GM12801 (cell line): ENCODE results near the gene PPP1R36.

Source experiments
- TF ChIP-seq, protein P1 (sequence below): IDR thresholded peaks from one replicate; pipeline ENCODE4 v1.5.1; 2011; ENCODE audit warnings: control low read depth; ENCODE audit not compliant: insufficient read length; ENCODE audit errors: extremely low read depth

Gene PPP1R36

DNA sequence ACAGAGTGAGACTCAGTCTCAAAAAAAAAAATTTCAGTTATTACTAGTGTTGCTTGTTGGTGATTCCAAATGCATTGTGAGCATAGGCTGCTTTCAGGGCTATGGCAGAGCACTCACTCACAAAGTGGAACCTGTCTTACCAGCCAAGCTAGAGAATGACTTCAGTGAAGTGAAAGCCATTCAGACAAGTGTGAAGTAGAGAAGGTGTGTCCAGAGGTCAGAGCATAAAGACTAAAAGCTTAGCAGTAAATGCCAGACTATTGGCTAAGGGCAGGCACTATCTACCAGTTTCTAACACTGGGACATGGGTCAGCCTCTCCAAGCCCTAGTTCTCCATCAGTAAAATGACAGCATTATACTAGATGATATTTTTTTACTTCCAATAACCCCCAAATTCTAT is 12.7 kb downstream of the PPP1R36 start:
- TF ChIP-seq, protein P1, sequence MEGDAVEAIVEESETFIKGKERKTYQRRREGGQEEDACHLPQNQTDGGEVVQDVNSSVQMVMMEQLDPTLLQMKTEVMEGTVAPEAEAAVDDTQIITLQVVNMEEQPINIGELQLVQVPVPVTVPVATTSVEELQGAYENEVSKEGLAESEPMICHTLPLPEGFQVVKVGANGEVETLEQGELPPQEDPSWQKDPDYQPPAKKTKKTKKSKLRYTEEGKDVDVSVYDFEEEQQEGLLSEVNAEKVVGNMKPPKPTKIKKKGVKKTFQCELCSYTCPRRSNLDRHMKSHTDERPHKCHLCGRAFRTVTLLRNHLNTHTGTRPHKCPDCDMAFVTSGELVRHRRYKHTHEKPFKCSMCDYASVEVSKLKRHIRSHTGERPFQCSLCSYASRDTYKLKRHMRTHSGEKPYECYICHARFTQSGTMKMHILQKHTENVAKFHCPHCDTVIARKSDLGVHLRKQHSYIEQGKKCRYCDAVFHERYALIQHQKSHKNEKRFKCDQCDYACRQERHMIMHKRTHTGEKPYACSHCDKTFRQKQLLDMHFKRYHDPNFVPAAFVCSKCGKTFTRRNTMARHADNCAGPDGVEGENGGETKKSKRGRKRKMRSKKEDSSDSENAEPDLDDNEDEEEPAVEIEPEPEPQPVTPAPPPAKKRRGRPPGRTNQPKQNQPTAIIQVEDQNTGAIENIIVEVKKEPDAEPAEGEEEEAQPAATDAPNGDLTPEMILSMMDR, result no peak

GRCh38 chr14:64563696-64564095 is 13.9 kb downstream of the PPP1R36 start:
- TF ChIP-seq, protein P1, result no peak

DNA sequence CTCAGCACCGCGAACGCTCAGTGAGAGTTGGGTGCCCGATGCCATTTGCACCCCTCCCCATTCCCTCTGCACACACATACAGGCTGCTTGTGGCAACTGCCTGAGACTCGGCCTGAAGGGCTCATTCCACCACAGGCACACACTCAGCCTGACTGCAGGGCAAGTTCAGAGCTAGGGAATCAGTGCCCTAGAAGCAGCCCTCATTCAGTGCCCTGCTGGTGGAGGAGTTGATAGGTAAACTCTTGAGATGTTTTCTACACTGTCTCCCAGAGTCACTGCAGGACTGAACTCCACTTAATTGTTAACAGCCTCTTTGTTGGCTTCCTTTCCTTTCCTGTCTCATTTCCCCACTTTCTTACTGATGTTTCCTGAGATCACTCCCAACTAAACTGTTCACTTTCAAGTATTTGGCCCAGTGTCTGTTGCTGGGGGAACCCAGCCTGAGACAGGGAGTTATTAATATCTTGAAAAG is 16.9 kb downstream of the PPP1R36 start:
- TF ChIP-seq, protein P1, result no peak

- TF ChIP-seq, protein P1, result no peak
Observed at GRCh38 chr14:64569138-64569631, 19.4 kb downstream of the PPP1R36 start.

- TF ChIP-seq, protein P1, result no peak
Observed at GRCh38 chr14:64572386-64573104, 22.8 kb downstream of the PPP1R36 start.

GRCh38 chr14:64573109-64573508 is 23.3 kb downstream of the PPP1R36 start:
- TF ChIP-seq, protein P1, result no peak

- TF ChIP-seq, protein P1, result no peak
Observed at GRCh38 chr14:64574371-64575107, 24.8 kb downstream of the PPP1R36 start.
